Fibroblast of the aortic adventitia (primary cell): ENCODE measurements around the gene NEUROD4. TPM values are rescaled to one million over a fixed set of nuclear protein-coding genes. Genes with fewer than 3 reads are reported as not detected.

ENCODE experiments used
- DNase-seq: peaks from one replicate; pipeline ENCODE4 v3.0.0-alpha.2; 2010; ENCODE audit warnings: low read depth
- H3K4me3 ChIP-seq: 2 replicates; pipeline ENCODE4 v1.5.1; 2011; ENCODE audit warnings: low read depth, mild to moderate bottlenecking, control low read depth, low read length, moderate library complexity
- total RNA-seq: library from RNA; depleted of rRNA; stranded (reverse); fragments of >200 nt; gene quantifications from 2 replicates; pipeline ENCODE4 v1.2.3, GENCODE V29; 2012; ENCODE audit warnings: low replicate concordance
- TF ChIP-seq, protein P1 (sequence below): IDR thresholded peaks from 2 replicates; pipeline ENCODE4 v1.5.1; 2011; ENCODE audit warnings: mild to moderate bottlenecking, low read length, control low read depth, inconsistent platforms; ENCODE audit not compliant: insufficient read depth

The NEUROD4 gene
- total RNA-seq, 1 donor: not detected

DNA sequence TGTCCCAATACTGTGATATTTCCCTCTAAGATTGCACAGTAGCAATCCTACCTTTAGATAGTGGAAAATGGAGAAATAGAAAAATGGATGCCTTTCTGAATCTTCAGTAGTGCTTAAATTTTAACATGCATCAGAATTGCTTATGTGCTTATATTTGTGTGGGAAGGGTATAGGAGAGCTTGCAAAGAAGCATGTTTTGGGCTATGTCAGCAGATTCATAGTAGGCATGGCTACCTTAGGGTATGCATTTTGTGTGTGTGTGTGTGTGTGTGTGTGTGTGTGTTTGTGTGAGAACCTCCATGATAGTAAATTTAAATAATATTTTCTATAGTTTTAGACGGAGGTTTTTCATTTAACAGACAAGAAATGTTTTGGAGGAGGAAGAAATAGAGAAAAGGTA lies 38.3 kb downstream of the NEUROD4 start:
- H3K4me3 ChIP-seq: no peak overlapping the region
- TF ChIP-seq, protein P1, sequence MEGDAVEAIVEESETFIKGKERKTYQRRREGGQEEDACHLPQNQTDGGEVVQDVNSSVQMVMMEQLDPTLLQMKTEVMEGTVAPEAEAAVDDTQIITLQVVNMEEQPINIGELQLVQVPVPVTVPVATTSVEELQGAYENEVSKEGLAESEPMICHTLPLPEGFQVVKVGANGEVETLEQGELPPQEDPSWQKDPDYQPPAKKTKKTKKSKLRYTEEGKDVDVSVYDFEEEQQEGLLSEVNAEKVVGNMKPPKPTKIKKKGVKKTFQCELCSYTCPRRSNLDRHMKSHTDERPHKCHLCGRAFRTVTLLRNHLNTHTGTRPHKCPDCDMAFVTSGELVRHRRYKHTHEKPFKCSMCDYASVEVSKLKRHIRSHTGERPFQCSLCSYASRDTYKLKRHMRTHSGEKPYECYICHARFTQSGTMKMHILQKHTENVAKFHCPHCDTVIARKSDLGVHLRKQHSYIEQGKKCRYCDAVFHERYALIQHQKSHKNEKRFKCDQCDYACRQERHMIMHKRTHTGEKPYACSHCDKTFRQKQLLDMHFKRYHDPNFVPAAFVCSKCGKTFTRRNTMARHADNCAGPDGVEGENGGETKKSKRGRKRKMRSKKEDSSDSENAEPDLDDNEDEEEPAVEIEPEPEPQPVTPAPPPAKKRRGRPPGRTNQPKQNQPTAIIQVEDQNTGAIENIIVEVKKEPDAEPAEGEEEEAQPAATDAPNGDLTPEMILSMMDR: no peak
- DNase-seq: no peak

DNA sequence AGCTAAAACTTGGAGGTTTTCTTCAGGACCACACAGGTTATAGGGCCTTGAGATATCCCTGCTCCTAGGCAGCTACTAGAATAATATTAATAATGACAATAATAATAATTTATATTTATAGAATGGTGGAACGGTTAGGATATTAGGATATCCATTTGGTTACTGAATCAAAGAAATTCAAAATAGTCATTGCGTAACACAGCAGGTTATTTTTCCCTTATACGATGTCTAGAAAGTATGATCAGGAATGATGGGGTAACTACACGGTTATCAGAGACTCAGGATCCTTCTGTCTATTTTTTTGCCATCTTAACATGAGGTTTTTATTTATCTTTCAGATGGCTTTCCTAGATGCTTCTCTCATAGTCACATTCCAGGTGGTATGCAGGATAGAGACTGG lies 39.0 kb downstream of the NEUROD4 start:
- TF ChIP-seq, protein P1: no peak
- no peak overlapping the region for H3K4me3 ChIP-seq
- no peak for DNase-seq

DNA sequence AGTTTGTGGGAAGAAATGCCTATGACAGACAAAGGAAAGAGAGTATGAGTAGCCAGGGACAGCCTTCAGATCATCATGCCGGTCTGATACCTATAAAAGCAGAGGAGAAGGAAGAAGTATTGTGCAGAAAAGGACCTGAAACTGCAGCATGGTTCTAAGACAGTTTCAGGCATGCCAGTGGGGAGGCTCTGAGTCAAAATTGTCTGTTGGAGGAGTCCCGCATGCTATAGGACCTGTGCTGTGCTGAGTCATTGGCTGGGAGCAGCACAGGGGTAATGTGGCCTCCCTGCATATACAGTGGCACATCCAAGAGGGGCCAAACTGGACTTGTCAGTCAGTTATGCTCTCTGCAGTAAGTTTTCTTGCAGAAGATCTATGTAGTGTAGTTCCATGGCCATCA lies 40.7 kb downstream of the NEUROD4 start:
- TF ChIP-seq, protein P1: no peak
- DNase-seq: no peak
- H3K4me3 ChIP-seq: no peak overlapping the region

DNA sequence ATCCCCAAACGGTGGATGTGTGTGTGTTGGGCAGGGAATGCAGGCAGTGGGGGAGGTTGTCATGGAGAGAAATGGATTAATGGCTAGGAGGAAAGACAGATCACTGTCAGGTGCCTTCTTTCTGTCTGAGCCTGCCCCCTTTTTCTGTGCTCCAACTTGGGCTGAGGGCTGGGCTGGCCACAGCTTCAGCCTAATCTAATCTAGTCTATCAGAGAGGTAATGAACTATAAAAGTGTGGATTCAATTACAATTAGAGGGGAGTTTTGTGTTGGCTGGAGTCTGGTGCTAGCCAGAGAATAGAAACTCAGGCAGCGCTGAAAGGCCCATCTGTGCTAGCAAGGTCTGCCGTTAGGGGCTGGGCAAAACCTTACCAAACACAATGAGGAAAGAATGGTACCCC lies 41.2 kb downstream of the NEUROD4 start:
- TF ChIP-seq, protein P1: no peak
- no peak overlapping the region for H3K4me3 ChIP-seq
- DNase-seq: no peak

DNA sequence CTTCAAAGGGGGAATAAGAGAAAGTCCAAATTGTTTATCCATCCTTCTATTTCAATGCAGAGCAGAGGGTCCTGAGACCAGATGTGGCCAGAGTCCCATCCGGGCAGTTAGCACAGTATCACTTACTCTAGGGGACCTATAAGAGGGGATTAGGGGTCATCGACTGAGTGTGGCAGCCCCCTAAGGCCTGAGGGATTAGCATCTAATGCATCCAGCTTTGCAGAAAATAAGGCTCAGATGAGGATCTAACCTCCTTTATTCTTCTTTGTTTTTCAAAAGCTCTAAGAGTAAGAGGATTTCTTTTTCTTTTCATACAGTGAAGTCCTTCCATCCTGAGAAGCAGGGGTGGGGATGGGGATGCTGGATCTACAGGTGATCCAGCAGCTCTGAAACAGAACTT lies 43.5 kb downstream of the NEUROD4 start:
- TF ChIP-seq, protein P1: no peak
- DNase-seq: no peak
- H3K4me3 ChIP-seq: no peak overlapping the region

DNA sequence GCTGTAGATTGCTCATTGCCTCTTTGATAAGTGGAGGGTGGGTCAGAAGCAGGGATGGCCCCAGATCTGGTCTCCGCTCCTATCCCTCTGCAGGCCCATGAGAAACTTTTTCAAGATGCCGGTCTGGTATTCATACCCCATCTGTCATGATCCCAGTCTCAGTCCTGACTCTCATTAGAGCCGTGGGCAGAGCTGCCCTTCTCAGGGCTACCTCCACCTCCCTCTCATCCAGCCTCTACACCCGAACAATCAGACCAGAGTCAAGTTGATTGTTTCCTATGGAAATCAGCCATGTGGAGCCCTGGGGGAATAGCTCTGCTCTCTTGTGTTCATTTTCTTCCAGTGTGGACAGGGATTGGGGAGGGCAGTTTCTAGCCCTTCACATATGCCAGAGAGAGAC lies 45.8 kb downstream of the NEUROD4 start:
- H3K4me3 ChIP-seq: no peak overlapping the region
- DNase-seq: no peak
- TF ChIP-seq, protein P1: no peak

DNA sequence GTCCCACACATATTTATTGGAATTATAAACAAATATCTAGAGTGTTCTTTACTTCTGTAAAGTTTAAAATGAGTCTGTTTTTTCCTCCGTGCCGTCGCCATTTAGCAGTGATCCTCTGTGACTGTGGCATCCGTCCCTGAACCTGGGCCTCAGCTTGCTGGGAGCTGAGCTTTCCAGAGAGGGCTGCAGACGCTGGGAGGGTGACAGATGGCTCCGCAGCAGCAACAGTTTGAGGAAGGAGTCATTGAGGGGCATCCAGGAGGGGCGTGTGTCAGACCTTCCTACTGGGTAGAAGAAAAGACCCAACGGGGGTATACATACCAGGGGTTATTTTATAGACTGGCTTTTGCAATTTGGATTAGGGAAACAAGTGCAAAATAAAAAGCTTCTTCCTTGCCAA lies 47.9 kb downstream of the NEUROD4 start:
- TF ChIP-seq, protein P1: no peak
- H3K4me3 ChIP-seq: no peak overlapping the region
- no peak for DNase-seq
